ENCODE data around the gene MMADHC.

Gene MMADHC

DNA sequence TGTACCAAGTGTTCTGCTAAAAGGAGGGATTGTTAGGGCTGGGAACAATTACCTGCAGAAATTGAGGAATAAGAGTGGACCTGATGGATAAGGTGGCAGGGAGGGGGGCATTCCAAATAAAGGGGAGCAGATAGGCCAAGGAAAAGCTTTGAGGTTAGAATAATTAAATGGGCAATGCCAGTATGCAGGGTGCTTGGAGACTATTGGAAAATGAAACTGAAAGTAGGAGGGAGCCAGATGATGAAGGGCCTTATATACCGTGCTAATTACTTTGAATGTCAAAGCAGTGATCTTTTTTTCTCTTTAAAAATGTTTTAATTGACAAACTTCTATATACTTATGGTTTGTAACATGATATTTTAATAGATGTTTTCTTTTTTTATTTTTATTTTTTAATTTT, 42.9 kb downstream of the MMADHC start:
- DNase-seq: no peak

DNA sequence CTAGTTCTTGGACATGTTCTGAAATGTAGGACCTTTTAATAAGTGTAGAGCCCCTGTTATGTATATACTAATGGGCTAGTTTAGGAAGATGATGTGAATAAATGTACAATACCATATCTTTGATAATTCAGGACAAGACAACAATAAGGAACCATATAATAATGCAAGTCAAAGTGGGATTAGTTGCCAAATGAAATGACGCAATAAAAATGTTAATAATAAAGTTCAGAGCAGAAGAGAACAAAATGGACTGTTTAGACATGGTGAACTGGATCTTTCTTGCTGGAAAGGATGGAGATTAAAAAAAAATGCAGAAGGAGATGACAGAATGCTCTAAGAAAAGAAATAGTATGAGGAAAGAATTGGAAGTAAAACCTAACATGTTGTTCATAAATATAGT, 43.7 kb downstream of the MMADHC start:
- no peak for DNase-seq

DNA sequence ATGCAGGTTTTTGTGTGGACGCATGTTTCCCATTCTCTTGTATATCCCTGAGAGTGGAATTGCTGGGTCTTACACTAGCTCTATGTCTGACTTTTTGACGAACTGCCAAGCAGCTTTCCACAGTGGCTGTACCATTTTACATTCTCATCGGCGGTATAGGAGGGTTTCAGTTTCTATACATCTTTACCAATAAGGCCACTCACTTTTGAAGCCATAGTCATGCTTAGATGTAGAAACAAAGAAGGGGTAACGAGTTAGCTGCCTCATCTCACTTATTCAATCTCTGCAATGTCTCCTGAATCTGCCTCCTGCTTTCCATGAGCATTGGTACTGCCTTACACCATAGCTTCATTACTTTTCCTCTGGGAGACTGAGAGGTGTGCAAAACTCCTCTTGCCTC, 47.4 kb downstream of the MMADHC start:
- DNase-seq: no peak

DNA sequence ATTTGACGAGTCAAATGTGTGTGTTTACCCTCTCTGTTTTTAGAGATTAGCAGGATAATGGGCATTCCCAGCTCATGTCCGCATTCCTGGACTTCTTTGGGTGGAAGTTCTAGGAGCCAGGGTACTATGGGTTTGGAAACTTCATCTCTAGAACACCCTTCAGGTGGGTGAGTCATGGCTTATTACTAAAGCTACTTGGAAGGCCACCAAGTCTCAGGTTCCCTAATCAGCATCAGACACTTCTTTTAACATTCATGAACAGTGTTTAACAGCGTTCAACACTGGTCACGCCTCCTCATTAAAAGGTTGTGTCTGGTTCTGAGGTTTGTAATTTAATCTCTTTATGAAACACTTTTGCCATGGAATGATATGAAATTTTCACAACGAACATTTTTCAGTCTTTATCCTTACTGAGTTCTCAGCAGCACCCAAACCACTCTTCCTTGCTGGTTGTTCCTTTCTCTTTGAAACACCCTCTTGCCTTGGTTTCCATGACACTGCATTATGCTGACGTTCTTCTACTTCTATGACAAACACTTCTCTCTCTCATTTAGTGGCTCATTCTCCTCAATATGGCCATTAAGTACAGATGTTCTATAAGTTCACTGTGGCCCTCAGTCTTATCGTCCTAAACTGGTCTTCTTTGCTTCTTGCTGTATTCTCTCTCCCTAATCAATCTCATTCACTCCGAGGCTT, 49.3 kb downstream of the MMADHC start:
- peak; percentile 24 for DNase-seq

DNA sequence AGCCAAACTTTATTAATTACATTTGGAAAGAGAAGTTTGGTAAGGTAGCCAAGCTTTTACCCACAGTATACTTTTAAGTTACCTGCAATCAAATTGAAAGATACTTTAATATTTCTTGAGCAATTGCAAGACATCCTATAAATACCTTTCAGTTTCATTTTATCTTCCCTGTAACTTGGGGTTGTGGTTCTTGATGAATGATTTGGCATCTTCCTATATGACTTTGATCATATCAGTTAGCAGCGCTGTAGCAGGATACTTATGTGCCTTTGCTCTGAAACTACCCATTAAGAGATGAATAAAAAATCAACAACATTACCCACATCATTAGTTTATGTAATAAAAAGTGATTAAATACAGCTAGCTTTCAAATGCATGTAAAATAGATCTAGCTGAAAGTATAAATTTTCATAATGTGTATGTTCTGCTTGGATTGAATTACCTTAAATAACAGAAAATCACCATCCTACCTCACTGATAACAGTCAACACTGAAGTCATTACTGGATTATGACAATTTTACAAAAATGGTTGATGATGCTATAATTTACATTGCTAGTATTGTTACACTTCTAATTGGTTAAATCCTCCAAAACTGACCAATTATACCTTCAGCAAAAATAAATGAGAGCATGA, 50.4 kb downstream of the MMADHC start:
- no peak for DNase-seq

DNA sequence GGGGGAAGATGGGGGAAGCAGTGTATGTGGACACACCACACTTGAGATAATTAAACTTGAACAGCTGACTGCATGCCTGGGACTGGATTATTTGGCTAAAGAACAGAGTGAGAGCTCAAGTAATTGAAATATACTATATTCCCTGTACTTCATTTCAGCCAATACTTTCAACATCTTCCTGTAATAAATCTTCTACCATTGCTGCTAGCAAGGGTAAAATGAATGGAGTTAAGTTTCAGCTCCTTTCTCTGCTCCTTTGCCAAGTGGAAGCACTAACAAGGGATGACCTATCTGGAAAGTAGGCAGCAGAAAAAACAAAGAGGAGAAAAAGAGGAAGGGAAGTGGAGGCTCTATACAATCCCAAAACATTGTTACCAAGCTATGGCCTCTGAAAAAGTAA, 50.9 kb downstream of the MMADHC start:
- DNase-seq: no peak

DNA sequence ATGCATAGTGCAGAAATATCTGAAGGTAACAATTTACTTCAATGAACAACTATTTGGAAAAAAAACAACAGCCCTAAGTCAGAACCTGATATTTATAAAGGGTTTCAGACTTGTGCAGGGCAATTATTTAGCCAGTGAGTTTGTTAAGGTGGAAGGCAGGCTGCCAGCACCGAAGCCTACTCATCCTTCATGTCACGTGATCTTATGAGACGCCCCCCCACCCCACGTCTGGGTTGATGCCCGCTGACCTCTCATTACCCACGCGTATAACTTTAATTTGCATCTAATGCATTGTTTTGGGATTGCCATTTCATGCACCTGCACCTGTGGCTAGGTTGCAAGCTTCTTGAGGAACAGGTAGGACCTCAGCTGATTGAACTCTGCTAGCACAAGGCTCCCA, 52.9 kb downstream of the MMADHC start:
- DNase-seq: no peak

DNA sequence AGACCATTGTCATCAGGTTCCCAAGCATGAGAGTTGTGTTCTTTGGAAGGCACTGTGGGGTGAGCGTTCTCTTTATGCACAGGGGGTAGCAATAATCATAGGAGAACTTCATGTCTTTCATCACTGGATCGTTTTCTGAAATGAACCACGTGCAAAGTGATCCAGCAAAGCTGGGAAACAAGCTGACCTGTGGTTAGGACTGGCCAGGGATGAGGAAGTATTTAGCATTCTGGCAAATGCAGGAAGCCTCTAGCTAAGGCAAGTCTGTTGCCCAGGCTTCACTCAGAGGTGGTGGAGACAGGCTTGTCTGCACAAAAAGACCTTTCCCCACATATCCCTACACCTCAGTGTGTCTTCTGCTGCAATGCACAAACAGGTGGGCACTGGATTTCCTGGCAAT, 58.6 kb downstream of the MMADHC start:
- DNase-seq: no peak

DNA sequence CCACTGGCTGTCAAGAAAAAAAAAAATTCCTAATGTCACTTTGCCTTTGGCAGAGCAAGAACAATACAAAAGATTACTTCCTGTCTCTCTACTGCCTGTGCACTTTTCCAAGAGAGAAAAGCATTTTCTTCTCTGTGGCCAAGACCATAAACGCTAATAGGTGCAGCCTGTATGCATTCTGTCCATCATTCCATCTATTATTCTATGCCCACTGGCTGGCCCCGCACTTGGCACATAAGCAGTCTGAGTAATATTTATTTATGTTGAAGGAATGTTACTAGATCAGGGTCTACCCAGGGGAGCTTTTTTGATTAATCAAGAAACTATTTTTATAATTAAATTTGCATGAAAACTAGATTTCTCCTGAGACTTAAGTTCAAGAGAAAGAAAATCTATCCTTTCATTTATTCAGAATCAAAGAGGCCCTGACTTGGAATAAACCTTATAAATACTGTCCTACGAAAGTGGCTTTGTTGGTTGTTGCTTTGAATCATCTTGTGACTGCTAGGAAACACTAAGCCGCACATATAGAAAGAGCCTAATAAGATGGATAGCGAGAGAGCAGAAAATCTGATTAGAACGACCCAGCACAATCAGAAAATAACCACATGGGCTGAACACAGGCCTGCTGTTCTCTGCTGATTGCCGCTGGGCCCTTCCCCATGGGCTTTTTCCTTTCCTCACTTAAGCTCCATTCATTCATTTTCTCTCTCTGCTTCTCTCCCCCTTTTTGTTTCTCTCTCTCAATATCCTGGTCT, 59.4 kb downstream of the MMADHC start:
- no peak for DNase-seq

DNA sequence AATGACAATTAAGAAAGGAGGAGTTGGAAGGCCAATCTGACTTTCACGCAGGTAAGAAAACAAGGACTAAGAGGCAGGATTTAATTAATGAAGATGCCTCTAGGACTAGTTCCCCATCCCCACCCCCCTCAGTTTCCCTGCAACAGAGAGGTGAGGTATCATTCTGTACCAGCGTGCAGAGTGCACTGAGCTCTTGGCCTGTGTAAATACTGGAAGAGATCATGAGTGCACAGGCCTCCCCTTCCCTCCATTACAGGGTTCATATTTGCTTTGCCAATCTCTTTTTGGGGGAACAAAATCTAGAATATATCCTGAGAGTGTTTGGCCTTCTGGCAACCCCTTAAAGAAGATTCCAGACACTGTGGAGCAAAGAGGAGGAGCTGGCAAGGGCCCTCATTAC, 60.9 kb downstream of the MMADHC start:
- no peak for DNase-seq

DNA sequence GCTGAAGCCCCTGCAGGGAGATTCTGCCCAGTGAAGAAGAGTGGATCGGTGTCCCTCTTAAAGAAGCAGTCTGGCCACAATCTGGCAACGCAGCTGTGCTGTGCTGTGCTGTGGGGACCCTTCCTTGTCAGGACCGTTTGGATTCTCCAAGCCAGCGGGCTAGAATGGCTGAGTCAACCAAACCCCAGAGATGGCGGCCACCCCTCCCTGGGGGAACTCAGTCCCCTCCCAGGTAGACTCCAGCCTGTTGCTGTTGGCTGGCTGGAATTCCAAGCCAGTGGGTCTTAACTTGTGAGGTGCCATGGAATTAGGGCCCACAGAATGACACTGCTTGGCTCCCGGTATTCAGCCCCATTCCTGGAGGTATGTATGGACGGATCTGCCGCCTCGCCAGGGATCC, 62.3 kb downstream of the MMADHC start:
- no peak for DNase-seq

Measured in NCI-H2171 treated with DMSO at 0.1 percent for 48 hours (cell line).